Ovary (tissue), 3 donors: Measurements from ENCODE around the gene GALNT13.

Source experiments
- CTCF ChIP-seq, 3 donors: fragments of 450-650 bp in 2 of 3; fragments of 200-600 bp in 1 of 3; IDR thresholded peaks; one replicate each; pipeline versions ENCODE4 v1.5.1 to v1.8.0; 2016 to 2022; ENCODE audit warnings: antibody characterized with exemption in 3 of 3, mild to moderate bottlenecking in 1 of 3
- EP300 ChIP-seq: sonication (generic); formaldehyde crosslinking; IDR thresholded peaks from one replicate; pipeline ENCODE4 v1.6.1; 2017; ENCODE audit warnings: antibody characterized with exemption
- POLR2A ChIP-seq: fragments of 450-650 bp; IDR thresholded peaks from one replicate; pipeline ENCODE4 v1.6.1; 2017; ENCODE audit warnings: antibody characterized with exemption, mild to moderate bottlenecking, moderate library complexity
- donor health status: DM: no; HTN: no; CAD: no.

- TF ChIP-seq CTCF (IDR thresholded peaks at IDR 0.05) (no peak), EP300 (no peak), POLR2A (no peak)
Observed at GRCh38 chr2:154132827-154133226, 261.1 kb downstream of the GALNT13 start.
